CD4-positive, alpha-beta T cell (primary cell): ENCODE measurements around the gene GATA3. TPM values are rescaled to one million over a fixed set of nuclear protein-coding genes. Genes with fewer than 3 reads are reported as not detected.
A peak's percentile ranks its signal among the peaks of the same experiment; 100 is the strongest.

Experiments used
- ATAC-seq: fragments of 200-7000 bp; cut with Tn5 transposase; one replicate; pipeline ENCODE4 v1.10.0; 2022; ENCODE audit warnings: mild to moderate bottlenecking; ENCODE audit not compliant: poor library complexity
- CTCF ChIA-PET: fragments of 350-600 bp; sonication (Branson Sonifier 250); formaldehyde crosslinking; loops from one replicate; lab custom pipeline; 2021; ENCODE audit warnings: antibody characterized with exemption, inconsistent platforms; lab: Charles Lee
- POLR2A ChIA-PET: fragments of 350-600 bp; sonication (Branson Sonifier 250); formaldehyde crosslinking; loops from one replicate; lab custom pipeline; 2021; ENCODE audit warnings: antibody characterized with exemption, inconsistent platforms; lab: Charles Lee
- DNase-seq, 14 experiments: peaks; one replicate each; pipeline ENCODE4 v3.0.0-alpha.2; 2013 to 2020; ENCODE audit warnings: mixed read lengths in 2 of 14
- H3K27ac ChIP-seq, 2 donors: one replicate each; pipeline versions ENCODE4 v1.5.1 to v1.7.0; 2013; ENCODE audit warnings: low read length in 2 of 2, low read depth in 1 of 2, mild to moderate bottlenecking in 1 of 2
- H3K27me3 ChIP-seq, 2 experiments: 1 replicate in 1 of 2; 2 replicates in 1 of 2; pipeline versions ENCODE4 v1.6.1 to v1.7.0; 2013; ENCODE audit warnings: low read length in 2 of 2, control low read depth in 1 of 2, mild to moderate bottlenecking in 1 of 2, moderate library complexity in 1 of 2; ENCODE audit not compliant: insufficient read depth in 2 of 2, control insufficient read depth in 1 of 2
- H3K36me3 ChIP-seq: one replicate; pipeline ENCODE4 v1.6.1; 2013; ENCODE audit warnings: low read length, control low read depth; ENCODE audit not compliant: insufficient read depth
- H3K4me1 ChIP-seq: one replicate; pipeline ENCODE4 v1.6.1; 2013; ENCODE audit warnings: low read length, control low read depth; ENCODE audit not compliant: insufficient read depth
- H3K4me3 ChIP-seq: one replicate; pipeline ENCODE4 v1.5.1; 2013; ENCODE audit warnings: mild to moderate bottlenecking, low read length, moderate library complexity
- H3K9me3 ChIP-seq, 2 experiments: 1 replicate in 1 of 2; 2 replicates in 1 of 2; pipeline versions ENCODE4 v1.6.1 to v1.7.0; 2013; ENCODE audit warnings: low read length in 2 of 2, mild to moderate bottlenecking in 2 of 2, control low read depth in 1 of 2, moderate library complexity in 1 of 2; ENCODE audit not compliant: control insufficient read depth in 1 of 2, insufficient read depth in 1 of 2
- H3K27ac Mint-ChIP-seq: one replicate; pipeline ENCODE4 v1.8.0; 2020; ENCODE audit warnings: mixed read lengths
- H3K27me3 Mint-ChIP-seq: one replicate; pipeline ENCODE4 v1.8.0; 2021; ENCODE audit warnings: mixed read lengths
- H3K36me3 Mint-ChIP-seq: one replicate; pipeline ENCODE4 v1.8.0; 2021; ENCODE audit warnings: low read depth, mixed read lengths
- H3K4me1 Mint-ChIP-seq: one replicate; pipeline ENCODE4 v1.8.0; 2021; ENCODE audit warnings: low read depth, mixed read lengths
- H3K4me3 Mint-ChIP-seq: one replicate; pipeline ENCODE4 v1.8.0; 2020; ENCODE audit warnings: mild to moderate bottlenecking, mixed read lengths
- H3K9me3 Mint-ChIP-seq: one replicate; pipeline ENCODE4 v1.8.0; 2020; ENCODE audit warnings: mixed read lengths
- intact Hi-C, 2 experiments: fragments of 100-400 bp; cut with DNase I in 1 of 2; cut with micrococcal nuclease in 1 of 2; formaldehyde crosslinking; loops; one replicate each; pipeline versions ENCODE4 v1.15.1 to v1.9.0; 2023 to 2025; cut with DNase I, micrococcal nuclease
- total RNA-seq, 174 experiments: library from RNA in 2 of 174; stranded (reverse) in 2 of 174; gene quantifications; one replicate each; pipeline ENCODE4 v1.2.3 and lab custom pipeline; 2021 to 2026
- TF ChIP-seq, protein P1 (sequence below): fragments of 200-600 bp; IDR thresholded peaks from one replicate; pipeline ENCODE4 v1.8.0; 2022; ENCODE audit warnings: antibody characterized with exemption, mild to moderate bottlenecking

The GATA3 gene
- total RNA-seq, 2 experiments from 2014 or later = 128 to 141 TPM

DNA sequence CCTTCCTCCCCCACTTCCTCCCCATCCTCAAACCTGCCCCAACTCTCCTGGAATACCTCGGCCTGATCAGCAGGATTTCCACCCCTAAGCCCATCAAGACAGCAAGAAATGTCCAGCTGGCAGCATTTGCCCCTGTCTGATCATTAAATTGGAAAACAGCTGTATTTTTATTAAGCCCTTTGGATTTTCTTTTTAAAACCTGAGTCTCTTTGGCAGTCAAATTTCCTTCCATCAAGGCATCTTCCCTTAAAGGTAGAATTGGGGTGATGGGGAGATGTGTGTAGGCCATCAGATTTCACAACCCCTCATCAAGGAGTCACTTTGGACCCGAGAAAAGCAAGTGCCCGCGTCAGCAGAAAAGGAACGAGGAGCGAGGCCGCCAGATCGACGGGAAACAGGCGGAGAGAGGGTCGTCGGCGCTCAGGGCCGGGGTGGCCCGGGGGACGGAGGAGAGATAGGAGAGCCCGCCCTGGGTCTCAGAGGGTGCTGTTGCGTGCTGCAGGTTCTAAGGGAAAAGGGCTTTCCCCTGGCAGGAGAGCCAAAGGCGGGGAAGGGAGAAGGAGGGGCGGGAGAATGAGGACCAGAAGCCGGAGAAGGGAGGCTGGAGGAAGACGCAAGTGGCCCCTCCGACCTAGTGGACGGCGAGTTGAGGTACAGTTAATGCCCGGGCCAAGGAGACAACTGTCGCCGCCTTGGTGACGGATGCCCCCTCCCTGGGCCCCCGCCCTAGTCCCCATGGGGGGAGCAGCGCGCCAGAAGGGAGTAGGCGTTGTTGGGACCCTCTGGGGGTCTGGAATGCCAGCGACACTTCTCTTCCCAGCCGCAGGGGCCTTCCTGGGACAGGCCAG, 11.5 kb upstream of the GATA3 start:
- TF ChIP-seq, protein P1, sequence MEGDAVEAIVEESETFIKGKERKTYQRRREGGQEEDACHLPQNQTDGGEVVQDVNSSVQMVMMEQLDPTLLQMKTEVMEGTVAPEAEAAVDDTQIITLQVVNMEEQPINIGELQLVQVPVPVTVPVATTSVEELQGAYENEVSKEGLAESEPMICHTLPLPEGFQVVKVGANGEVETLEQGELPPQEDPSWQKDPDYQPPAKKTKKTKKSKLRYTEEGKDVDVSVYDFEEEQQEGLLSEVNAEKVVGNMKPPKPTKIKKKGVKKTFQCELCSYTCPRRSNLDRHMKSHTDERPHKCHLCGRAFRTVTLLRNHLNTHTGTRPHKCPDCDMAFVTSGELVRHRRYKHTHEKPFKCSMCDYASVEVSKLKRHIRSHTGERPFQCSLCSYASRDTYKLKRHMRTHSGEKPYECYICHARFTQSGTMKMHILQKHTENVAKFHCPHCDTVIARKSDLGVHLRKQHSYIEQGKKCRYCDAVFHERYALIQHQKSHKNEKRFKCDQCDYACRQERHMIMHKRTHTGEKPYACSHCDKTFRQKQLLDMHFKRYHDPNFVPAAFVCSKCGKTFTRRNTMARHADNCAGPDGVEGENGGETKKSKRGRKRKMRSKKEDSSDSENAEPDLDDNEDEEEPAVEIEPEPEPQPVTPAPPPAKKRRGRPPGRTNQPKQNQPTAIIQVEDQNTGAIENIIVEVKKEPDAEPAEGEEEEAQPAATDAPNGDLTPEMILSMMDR = no peak
- Histone ChIP-seq H3K4me3 (no peak overlapping the region), H3K27me3 (peaks cover 98 to 100% of the 10 kb centered on the region in 2 experiments), H3K4me1 (peaks cover 64% of the 10 kb centered on the region), H3K36me3 (no peaks in the 10 kb centered on the region), H3K9me3 (peaks cover 12 to 41% of the 10 kb centered on the region in 2 experiments), H3K27ac (no peak overlapping the region)
- peak overlapping the region; percentile 40 for H3K4me3 Mint-ChIP-seq
- H3K36me3 Mint-ChIP-seq = no peaks in the 10 kb centered on the region
- intact Hi-C loops = no loop called here
- no peaks in the 10 kb centered on the region for H3K9me3 Mint-ChIP-seq
- ChIA-PET CTCF (interaction anchor here (0.9 to 2.4 kb wide), 3 partner anchors 9 to 402 kb away, joined by 3 to 11 read pairs (median 5); no protein-coding TSS in a partner anchor), POLR2A (interaction anchor here (0.7 to 2.2 kb wide), 4 partner anchors 9 to 1054 kb away, joined by 3 to 11 read pairs (median 5); no protein-coding TSS in a partner anchor)
- peaks cover 99% of the 10 kb centered on the region for H3K27me3 Mint-ChIP-seq
- DNase-seq (peak in 1 of 14 experiments; percentile 24), ATAC-seq (no peak)
- peak overlapping the region; percentile 61 for H3K27ac Mint-ChIP-seq
- peaks cover 79% of the 10 kb centered on the region for H3K4me1 Mint-ChIP-seq

DNA sequence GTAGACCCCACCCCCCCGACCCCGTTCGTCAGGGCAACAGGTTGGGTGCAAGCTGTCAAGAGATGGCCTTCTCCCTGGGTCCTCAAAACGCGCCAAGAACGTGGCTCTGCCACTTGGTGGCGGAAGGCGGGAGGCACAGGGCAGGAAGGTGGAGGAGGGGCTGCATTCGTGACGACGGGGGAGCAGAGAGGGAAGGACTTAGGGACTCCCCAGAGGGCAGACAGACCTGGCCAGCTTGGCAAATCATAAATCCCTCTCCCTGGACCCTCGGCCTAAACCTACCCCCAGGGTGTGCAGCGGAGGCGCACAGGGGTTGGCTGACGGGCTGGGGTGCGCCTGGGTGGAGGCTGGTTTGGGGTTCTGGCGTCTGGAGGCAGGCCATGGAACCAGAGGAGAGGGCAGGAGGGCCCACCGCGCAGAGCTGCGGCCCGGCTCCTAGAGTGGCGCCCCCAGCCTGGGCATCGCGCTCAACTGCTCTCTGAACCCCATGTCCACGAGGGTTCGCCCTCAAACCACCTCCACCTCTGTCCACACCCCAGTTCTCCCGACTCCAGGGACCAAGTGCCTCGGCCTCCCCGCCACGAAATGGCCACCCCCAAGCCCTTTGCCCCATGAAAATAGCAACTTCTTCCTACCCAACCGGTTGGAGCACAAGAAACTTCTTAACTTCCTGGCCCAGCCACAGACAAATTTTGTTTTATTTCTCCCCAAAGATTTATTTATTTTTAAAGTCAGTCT, 10.8 kb upstream of the GATA3 start:
- Histone ChIP-seq H3K4me3 (no peak overlapping the region), H3K4me1 (peaks cover 70% of the 10 kb centered on the region), H3K9me3 (peaks cover 6 to 48% of the 10 kb centered on the region in 2 experiments), H3K36me3 (no peaks in the 10 kb centered on the region), H3K27me3 (peaks cover 97 to 99% of the 10 kb centered on the region in 2 experiments), H3K27ac (no peak overlapping the region)
- Mint-ChIP-seq H3K4me3 (peak overlapping the region; percentile 66), H3K9me3 (no peaks in the 10 kb centered on the region), H3K27ac (peak overlapping the region; percentile 34), H3K36me3 (no peaks in the 10 kb centered on the region), H3K27me3 (peaks cover 99% of the 10 kb centered on the region), H3K4me1 (peaks cover 78% of the 10 kb centered on the region)
- intact Hi-C loops = no loop called here
- ATAC-seq = peak; percentile 54
- TF ChIP-seq, protein P1 = peak; percentile 21
- ChIA-PET POLR2A (no interaction called here), CTCF (interaction anchor here (2.4 kb wide), 1 partner anchor 9 kb away, joined by 11 read pairs; no protein-coding TSS in a partner anchor)
- DNase-seq = peak in 9 of 14 experiments; percentile 28 to 80 (median 49)

DNA sequence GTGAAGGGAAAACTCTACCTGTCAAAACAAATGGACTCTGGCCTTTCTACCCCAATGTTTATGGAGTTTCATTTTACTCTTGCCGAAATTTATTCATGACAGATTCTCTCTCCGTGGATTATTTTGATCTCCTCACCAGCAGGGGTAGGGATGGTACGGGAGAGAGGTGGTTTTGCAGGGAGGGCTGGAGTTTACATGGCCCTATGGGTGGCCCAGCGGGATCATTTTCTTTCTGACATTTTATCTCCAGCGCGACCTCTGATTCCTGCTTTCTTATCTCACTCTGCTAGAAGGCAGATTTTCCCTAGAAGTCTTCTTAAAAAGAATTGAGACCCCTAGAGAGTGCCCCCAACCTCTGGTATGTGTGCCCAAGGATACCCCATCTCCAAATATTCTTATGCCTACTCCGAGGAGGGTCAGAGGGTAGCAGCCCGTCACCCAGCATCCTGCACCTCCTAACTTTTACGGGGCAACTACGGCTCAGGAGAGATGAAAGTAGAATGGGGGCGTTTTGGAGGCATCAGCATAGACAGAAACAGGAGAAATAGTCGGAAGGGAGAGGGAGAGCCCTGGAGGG, 10.1 kb upstream of the GATA3 start:
- H3K4me1 ChIP-seq = peaks cover 77% of the 10 kb centered on the region
- H3K27ac Mint-ChIP-seq = peak overlapping the region; percentile 34
- TF ChIP-seq, protein P1 = no peak
- intact Hi-C loops = no loop called here
- H3K27me3 Mint-ChIP-seq = peaks cover 99% of the 10 kb centered on the region
- CTCF ChIA-PET = no interaction called here
- H3K36me3 Mint-ChIP-seq = no peaks in the 10 kb centered on the region
- H3K27ac ChIP-seq = no peak overlapping the region
- peaks cover 0 to 49% of the 10 kb centered on the region in 2 experiments for H3K9me3 ChIP-seq
- DNase-seq = peak in 1 of 14 experiments; percentile 24
- H3K27me3 ChIP-seq = peaks cover 97 to 99% of the 10 kb centered on the region in 2 experiments
- H3K4me3 ChIP-seq = no peak overlapping the region
- H3K4me3 Mint-ChIP-seq = peak overlapping the region; percentile 31
- peaks cover 82% of the 10 kb centered on the region for H3K4me1 Mint-ChIP-seq
- POLR2A ChIA-PET = no interaction called here
- no peaks in the 10 kb centered on the region for H3K36me3 ChIP-seq
- no peak for ATAC-seq
- H3K9me3 Mint-ChIP-seq = no peaks in the 10 kb centered on the region
